ENCODE data around the gene SUN3. TPM values are rescaled to one million over a fixed set of nuclear protein-coding genes. Genes with fewer than 3 reads are reported as not detected.

SUN3 gene
- total RNA-seq, 2 donors from 2014 or later = not detected

- WGBS, 2 experiments (ENCODE audit: insufficient coverage in 1 of 2, insufficient read length in 1 of 2) = 83 to 99% methylated on average over 4 of the region's 4 CpGs
- Mint-ChIP-seq H3K9me3 (peaks cover 15% of the 10 kb centered on the region), H3K27ac (no peak overlapping the region), H3K4me1 (peaks cover 48% of the 10 kb centered on the region), H3K27me3 (ENCODE audit: insufficient read depth) (no peaks in the 10 kb centered on the region), H3K4me3 (no peak overlapping the region), H3K36me3 (ENCODE audit: low read depth) (peaks cover 42% of the 10 kb centered on the region)
- Histone ChIP-seq H3K36me3 (ENCODE audit: control insufficient read depth, insufficient read depth, low read length) (peaks cover 32% of the 10 kb centered on the region), H3K27me3 (ENCODE audit: control insufficient read depth, insufficient read depth, low read length, poor library complexity, severe bottlenecking) (no peaks in the 10 kb centered on the region), H3K9ac (ENCODE audit: extremely low read depth, low read length, poor library complexity, severe bottlenecking) (no peak overlapping the region), H3K27ac (ENCODE audit: low read depth, low read length) (peak overlapping the region; percentile 13), H3K4me3 (ENCODE audit: low read length) (no peak overlapping the region), H3K4me1 (ENCODE audit: control insufficient read depth, insufficient read depth, low read length) (peaks cover 11% of the 10 kb centered on the region), H3K9me3 (ENCODE audit: control insufficient read depth, low read length) (peaks cover 8% of the 10 kb centered on the region)
- no peak for DNase-seq
- TF ChIP-seq CTCF (conservative IDR thresholded peaks at IDR 0.05) = no peak
Observed at GRCh38 chr7:47954231-47954911, 74.5 kb downstream of the SUN3 start.

GRCh38 chr7:47953822-47954221, 75.1 kb downstream of the SUN3 start:
- Mint-ChIP-seq H3K4me3 (no peak overlapping the region), H3K27ac (no peak overlapping the region), H3K27me3 (ENCODE audit: insufficient read depth) (peaks cover under 1% of the 10 kb centered on the region), H3K4me1 (peaks cover 49% of the 10 kb centered on the region), H3K9me3 (peaks cover 15% of the 10 kb centered on the region), H3K36me3 (ENCODE audit: low read depth) (peaks cover 42% of the 10 kb centered on the region)
- 96% methylated on average over 4 of the region's 4 CpGs for WGBS, 2 experiments (ENCODE audit: insufficient coverage in 1 of 2, insufficient read length in 1 of 2)
- Histone ChIP-seq H3K9me3 (ENCODE audit: control insufficient read depth, low read length) (peaks cover 8% of the 10 kb centered on the region), H3K9ac (ENCODE audit: extremely low read depth, low read length, poor library complexity, severe bottlenecking) (no peak overlapping the region), H3K27ac (ENCODE audit: low read depth, low read length) (no peak overlapping the region), H3K4me1 (ENCODE audit: control insufficient read depth, insufficient read depth, low read length) (peaks cover 11% of the 10 kb centered on the region), H3K27me3 (ENCODE audit: control insufficient read depth, insufficient read depth, low read length, poor library complexity, severe bottlenecking) (no peaks in the 10 kb centered on the region), H3K36me3 (ENCODE audit: control insufficient read depth, insufficient read depth, low read length) (peaks cover 32% of the 10 kb centered on the region), H3K4me3 (ENCODE audit: low read length) (no peak overlapping the region)
- TF ChIP-seq CTCF (conservative IDR thresholded peaks at IDR 0.05) = no peak
- no peak for DNase-seq

- Histone ChIP-seq H3K9ac (ENCODE audit: extremely low read depth, low read length, poor library complexity, severe bottlenecking) (no peak overlapping the region), H3K4me3 (ENCODE audit: low read length) (no peak overlapping the region), H3K4me1 (ENCODE audit: control insufficient read depth, insufficient read depth, low read length) (peaks cover 11% of the 10 kb centered on the region), H3K36me3 (ENCODE audit: control insufficient read depth, insufficient read depth, low read length) (peaks cover 21% of the 10 kb centered on the region), H3K9me3 (ENCODE audit: control insufficient read depth, low read length) (no peaks in the 10 kb centered on the region), H3K27me3 (ENCODE audit: control insufficient read depth, insufficient read depth, low read length, poor library complexity, severe bottlenecking) (no peaks in the 10 kb centered on the region), H3K27ac (ENCODE audit: low read depth, low read length) (no peak overlapping the region)
- Mint-ChIP-seq H3K4me3 (no peak overlapping the region), H3K4me1 (peaks cover 50% of the 10 kb centered on the region), H3K36me3 (ENCODE audit: low read depth) (peaks cover 30% of the 10 kb centered on the region), H3K27ac (no peak overlapping the region), H3K9me3 (peaks cover 1% of the 10 kb centered on the region), H3K27me3 (ENCODE audit: insufficient read depth) (peaks cover 6% of the 10 kb centered on the region)
- 88 to 92% methylated on average over 2 to 4 of the region's 4 CpGs for WGBS, 2 experiments (ENCODE audit: insufficient coverage in 1 of 2, insufficient read length in 1 of 2)
- no peak for DNase-seq
- no peak for TF ChIP-seq CTCF (conservative IDR thresholded peaks at IDR 0.05)
Observed at GRCh38 chr7:47952224-47952623, 76.7 kb downstream of the SUN3 start.
